ENCODE data around the gene TTLL5. TPM values are rescaled to one million over a fixed set of nuclear protein-coding genes. Genes with fewer than 3 reads are reported as not detected.

The TTLL5 gene
- total and polyA plus RNA-seq, 2 of the 13 experiments (the other 11 are each of a cell fraction or from before 2014, with no cell fraction given) = 11.8 to 18.8 TPM

GRCh38 chr14:75658957-75659356 is 2.1 kb upstream of the TTLL5 start:
- H3K4me2 ChIP-seq (ENCODE audit: low read depth, low read length) = peak overlapping the region; percentile 88; the same call in 1 of the 2 replicates
- DNase-seq (ENCODE audit: low spot score) (no peak), ATAC-seq (no peak), FAIRE-seq (no peak)
- no peak overlapping the region for H3K27ac ChIP-seq (ENCODE audit: extremely low read length, insufficient read depth, low read length)
- H3K4me3 ChIP-seq (replicated peaks in 1 of 3; ENCODE audit: insufficient read depth in 1 of 3, low read depth in 2 of 3, low read length in 3 of 3) = peak overlapping the region in 1 of 3 experiments; percentile 11; a peak in 1 of 6 replicates
- CTCF ChIA-PET (ENCODE audit: low intra/inter-chr PET ratio, low total read pairs) = no interaction called here
- no peaks in the 10 kb centered on the region for H3K9me3 ChIP-seq (ENCODE audit: low read length)
- no peaks in the 10 kb centered on the region for H4K20me1 ChIP-seq (ENCODE audit: insufficient read depth, low read length)
- peak overlapping the region; percentile 19; the same call in 1 of the 2 replicates for H3K9ac ChIP-seq (ENCODE audit: insufficient read depth, low read depth, low read length)
- H2AFZ ChIP-seq (ENCODE audit: low read length) = no peak overlapping the region
- intact Hi-C loops (cut with micrococcal nuclease; ENCODE audit: unreplicated experiment) (no loop called here), in situ Hi-C loops (cut with HindIII; ENCODE audit: extremely low pct_ligation_motif_present, low pct_unique_long_range_greater_than_20kb) (no loop called here)
- peaks cover 32% of the 10 kb centered on the region for H3K4me1 ChIP-seq (ENCODE audit: insufficient read depth, low read length)
- POLR2A ChIA-PET = interaction anchor here (3.3 kb wide), 1 partner anchor 81 kb away, joined by 36 read pairs; the partner anchor contains the start of gene FLVCR2
- 95% methylated on average over 2 of the region's 2 CpGs for WGBS (ENCODE audit: low lambda C conversion rate)
- no peaks in the 10 kb centered on the region; a peak in 1 of 5 replicates for H3K27me3 ChIP-seq (ENCODE audit: control insufficient read depth in 1 of 2, insufficient read depth in 2 of 2, low read length in 2 of 2)
- H3K36me3 ChIP-seq (replicated peaks in 1 of 2; ENCODE audit: control insufficient read depth in 1 of 2, insufficient read depth in 2 of 2, low read length in 2 of 2) = peaks cover 3 to 28% of the 10 kb centered on the region in 2 experiments
- peaks cover 43% of the 10 kb centered on the region for H3K79me2 ChIP-seq (ENCODE audit: insufficient read depth, low read length)
- no TSS peak for BruUV-seq (replicated peaks)
- peak; percentile 41; the same call in 1 of the 2 replicates for TF ChIP-seq RCOR2 (CRISPR knock-in tag; IDR thresholded peaks at IDR 0.05)
- TF ChIP-seq RBFOX2 (IDR thresholded peaks at IDR 0.05; ENCODE audit: low read depth, low read length) = no peak
- TF ChIP-seq ZBTB46 (CRISPR knock-in tag; IDR thresholded peaks at IDR 0.05; ENCODE audit: borderline replicate concordance) = no peak
- no peak for TF ChIP-seq REST (IDR thresholded peaks at IDR 0.05; ENCODE audit: borderline replicate concordance in 1 of 2, low read depth in 1 of 2, low read length in 2 of 2)
- TF ChIP-seq ZNF768 (CRISPR knock-in tag; IDR thresholded peaks at IDR 0.05) = peak; percentile 85; the same call in 1 of the 2 replicates
- no peak for TF ChIP-seq AKNA (CRISPR knock-in tag; IDR thresholded peaks at IDR 0.05; ENCODE audit: borderline replicate concordance)
- peak; percentile 65; the same call in 1 of the 2 replicates for TF ChIP-seq ZMYM3 (CRISPR knock-in tag; IDR thresholded peaks at IDR 0.05)
- TF ChIP-seq AGO2 (optimal IDR thresholded peaks at IDR 0.05; ENCODE audit: low read depth, low read length) = no peak
- no peak for TF ChIP-seq CEBPB (IDR thresholded peaks at IDR 0.05; ENCODE audit: borderline replicate concordance, low read depth, low read length)
- no peak for TF ChIP-seq HNRNPLL (IDR thresholded peaks at IDR 0.05; ENCODE audit: low read depth, low read length, poor library complexity, severe bottlenecking)
- TF ChIP-seq U2AF2 (IDR thresholded peaks at IDR 0.05; ENCODE audit: low read depth, low read length) = no peak
- TF ChIP-seq RAD51 (IDR thresholded peaks at IDR 0.05; ENCODE audit: borderline replicate concordance) = no peak
- no peak for TF ChIP-seq ZNF691 (CRISPR knock-in tag; IDR thresholded peaks at IDR 0.05; ENCODE audit: borderline replicate concordance, low read depth)
